Uterus (tissue), 2 donors: ENCODE results near the gene TSPAN32.

Source experiments
- POLR2A ChIP-seq, 2 donors: fragments of 450-650 bp; IDR thresholded peaks; one replicate each; pipeline ENCODE4 v1.6.1; 2016; ENCODE audit warnings: antibody characterized with exemption in 2 of 2, mild to moderate bottlenecking in 1 of 2, moderate library complexity in 1 of 2
- TF ChIP-seq, protein P1 (sequence below), 4 experiments: fragments of 200-600 bp in 2 of 4; fragments of 450-650 bp in 2 of 4; sonication (generic) in 2 of 4; IDR thresholded peaks; one replicate each; pipeline ENCODE4 v1.5.1; 2016 to 2019; ENCODE audit warnings: antibody characterized with exemption in 4 of 4, mild to moderate bottlenecking in 2 of 4, moderate library complexity in 1 of 4

- TF ChIP-seq POLR2A (IDR thresholded peaks at IDR 0.05) = no peak
- TF ChIP-seq, protein P1, sequence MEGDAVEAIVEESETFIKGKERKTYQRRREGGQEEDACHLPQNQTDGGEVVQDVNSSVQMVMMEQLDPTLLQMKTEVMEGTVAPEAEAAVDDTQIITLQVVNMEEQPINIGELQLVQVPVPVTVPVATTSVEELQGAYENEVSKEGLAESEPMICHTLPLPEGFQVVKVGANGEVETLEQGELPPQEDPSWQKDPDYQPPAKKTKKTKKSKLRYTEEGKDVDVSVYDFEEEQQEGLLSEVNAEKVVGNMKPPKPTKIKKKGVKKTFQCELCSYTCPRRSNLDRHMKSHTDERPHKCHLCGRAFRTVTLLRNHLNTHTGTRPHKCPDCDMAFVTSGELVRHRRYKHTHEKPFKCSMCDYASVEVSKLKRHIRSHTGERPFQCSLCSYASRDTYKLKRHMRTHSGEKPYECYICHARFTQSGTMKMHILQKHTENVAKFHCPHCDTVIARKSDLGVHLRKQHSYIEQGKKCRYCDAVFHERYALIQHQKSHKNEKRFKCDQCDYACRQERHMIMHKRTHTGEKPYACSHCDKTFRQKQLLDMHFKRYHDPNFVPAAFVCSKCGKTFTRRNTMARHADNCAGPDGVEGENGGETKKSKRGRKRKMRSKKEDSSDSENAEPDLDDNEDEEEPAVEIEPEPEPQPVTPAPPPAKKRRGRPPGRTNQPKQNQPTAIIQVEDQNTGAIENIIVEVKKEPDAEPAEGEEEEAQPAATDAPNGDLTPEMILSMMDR (IDR thresholded peaks at IDR 0.05) = no peak
Measured at GRCh38 chr11:2258501-2259465, 43.0 kb upstream of the TSPAN32 start.
